Measurements from ENCODE around the gene CCM2. TPM values are rescaled to one million over a fixed set of nuclear protein-coding genes. Genes with fewer than 3 reads are reported as not detected.

CCM2 gene
- total and polyA plus RNA-seq, 2 of the 8 experiments (the other 6 are each of a cell fraction or from before 2014, with no cell fraction given), result 31.6 to 41.2 TPM

DNA sequence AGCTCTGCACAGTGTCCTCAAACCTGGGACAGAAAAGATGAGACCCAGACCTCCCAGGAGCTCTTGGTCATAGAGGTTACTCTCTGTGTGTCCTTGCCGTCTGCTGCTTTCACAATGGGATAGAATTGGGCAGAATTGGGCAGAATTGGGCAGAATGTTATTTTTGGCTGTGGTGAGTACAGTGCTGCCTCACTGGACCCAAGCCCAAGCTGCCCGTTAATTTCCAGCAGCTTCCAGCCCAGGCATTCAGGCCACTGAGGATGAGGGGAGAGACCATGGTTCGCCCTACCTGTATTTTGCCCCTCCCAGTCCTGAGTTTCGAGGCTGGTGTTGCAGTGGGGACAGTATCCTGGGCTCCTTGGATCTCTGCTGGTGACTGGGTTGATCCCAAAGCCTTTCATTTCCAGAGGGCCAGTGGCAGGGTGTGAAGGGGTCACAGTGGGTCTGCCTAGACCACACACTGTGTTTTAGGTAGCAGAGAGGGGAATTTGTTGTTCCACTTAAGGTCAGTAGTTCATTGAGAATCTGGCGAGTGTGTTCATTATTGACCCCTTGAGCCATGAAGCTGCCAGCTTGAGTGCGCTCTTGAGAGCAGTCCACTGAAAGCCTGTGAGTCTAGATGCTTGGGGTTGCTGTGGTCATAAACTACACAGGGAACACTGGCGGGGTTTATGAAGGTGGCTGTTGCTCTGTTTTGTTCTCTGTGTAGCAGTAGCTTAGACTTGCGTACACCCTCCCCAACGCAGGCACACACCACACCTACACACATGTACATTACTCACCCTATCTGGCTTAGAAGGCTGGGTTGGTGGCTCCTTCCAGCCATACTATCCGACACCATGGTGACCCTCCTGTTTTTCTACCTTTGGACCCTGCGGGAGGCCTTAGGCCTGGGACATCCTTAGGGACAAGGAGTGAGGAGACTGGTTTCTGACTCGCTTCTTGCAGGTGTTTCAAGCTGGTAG is 65.3 kb downstream of the CCM2 start:
- 83% methylated on average over 12 of the region's 12 CpGs; no CpG with 5 or more reads in 1 of the 2 experiments for WGBS, 2 experiments (ENCODE audit: extremely low coverage in 1 of 2, insufficient coverage in 1 of 2, insufficient read length in 1 of 2, insufficient replicate concordance in 2 of 2, low coverage in 1 of 2, low lambda C conversion rate in 2 of 2, missing lambda C conversion rate in 1 of 2)
- H3K4me2 ChIP-seq (ENCODE audit: insufficient read depth in 1 of 2, low read depth in 2 of 2, low read length in 2 of 2), result no peak overlapping the region
- H3K4me3 ChIP-seq (ENCODE audit: extremely low read depth in 1 of 4, insufficient read depth in 2 of 4, low read depth in 3 of 4, low read length in 4 of 4), result no peak overlapping the region
- no peak overlapping the region for H2AK5ac ChIP-seq (ENCODE audit: low read depth, low read length)
- peaks cover 0 to 3% of the 10 kb centered on the region in 2 experiments; a peak in 1 of 4 replicates for H3K79me2 ChIP-seq (ENCODE audit: control insufficient read depth in 1 of 2, insufficient read depth in 2 of 2, low read length in 2 of 2)
- H3K9ac ChIP-seq (replicated peaks in 1 of 4; ENCODE audit: extremely low read depth in 1 of 4, low read depth in 3 of 4, low read length in 3 of 4), result no peak overlapping the region
- no peak overlapping the region for H2AFZ ChIP-seq (ENCODE audit: low read length)
- H3K56ac ChIP-seq (replicated peaks; ENCODE audit: insufficient read length, low read depth, low read length), result no peak overlapping the region
- H3K4me1 ChIP-seq (replicated peaks in 1 of 4; ENCODE audit: control insufficient read depth in 3 of 4, insufficient read depth in 4 of 4, low read length in 3 of 4), result no peaks in the 10 kb centered on the region
- H3K23ac ChIP-seq (ENCODE audit: insufficient read length), result no peak overlapping the region
- H2BK12ac ChIP-seq (ENCODE audit: low read depth, low read length), result no peak overlapping the region
- peaks cover 0 to 6% (median 4%) of the 10 kb centered on the region in 4 experiments; a peak in 5 of 8 replicates for H3K36me3 ChIP-seq (ENCODE audit: control insufficient read depth in 2 of 4, insufficient read depth in 4 of 4, low read length in 3 of 4)
- DNase-seq (ENCODE audit: low read depth in 1 of 2, low spot score in 2 of 2) (no peak), FAIRE-seq (no peak)
- H2BK20ac ChIP-seq (ENCODE audit: low read length), result no peak overlapping the region
- ChIA-PET CTCF (ENCODE audit: partially characterized antibody) (interaction anchor here (0.7 to 1.2 kb wide), 2 partner anchors 13 to 50 kb away, joined by 3 read pairs; no protein-coding TSS in a partner anchor), POLR2A (ENCODE audit: partially characterized antibody) (interaction anchor here (1.0 to 1.4 kb wide), 4 partner anchors 11 to 82 kb away, joined by 3 to 6 read pairs (median 4); partner anchors contain the start of gene TBRG4)
- no peak overlapping the region for H3K14ac ChIP-seq (ENCODE audit: insufficient read length)
- no peak overlapping the region for H3K4ac ChIP-seq (replicated peaks; ENCODE audit: insufficient read length, low read depth, low read length)
- H4K91ac ChIP-seq (replicated peaks; ENCODE audit: insufficient read length, low read length), result no peak overlapping the region
- no peak overlapping the region for H4K5ac ChIP-seq (ENCODE audit: insufficient read length, low read depth, low read length)
- H4K8ac ChIP-seq (ENCODE audit: extremely low read depth, insufficient read depth, low read length), result no peak overlapping the region
- H2BK120ac ChIP-seq (replicated peaks; ENCODE audit: low read depth, low read length), result no peak overlapping the region
- H2BK5ac ChIP-seq (ENCODE audit: low read depth, low read length), result no peak overlapping the region
- H2BK15ac ChIP-seq (ENCODE audit: low read length), result no peak overlapping the region
- H3K27ac ChIP-seq (ENCODE audit: low read depth, low read length), result no peak overlapping the region
- no peaks in the 10 kb centered on the region for H3K9me3 ChIP-seq (ENCODE audit: insufficient read depth in 2 of 2, low read depth in 1 of 2, low read length in 1 of 2)
- no peak overlapping the region for H3K18ac ChIP-seq (ENCODE audit: extremely low read depth, low read length)
- H3K27me3 ChIP-seq (replicated peaks in 1 of 4; ENCODE audit: control insufficient read depth in 3 of 4, extremely low read depth in 1 of 4, insufficient read depth in 3 of 4, low read length in 3 of 4), result no peaks in the 10 kb centered on the region
- H3K79me1 ChIP-seq (ENCODE audit: low read depth, low read length), result peaks cover 5% of the 10 kb centered on the region; the same call in 1 of the 2 replicates
- H4K20me1 ChIP-seq (replicated peaks in 1 of 2; ENCODE audit: control insufficient read depth in 1 of 2, insufficient read depth in 2 of 2, low read length in 2 of 2), result peaks cover 2 to 6% of the 10 kb centered on the region in 2 experiments
- TF ChIP-seq KDM1A (IDR thresholded peaks at IDR 0.05; ENCODE audit: borderline replicate concordance, low read length) (no peak), TAF1 (IDR thresholded peaks at IDR 0.05; ENCODE audit: low read depth, low read length) (no peak), SIX5 (IDR thresholded peaks at IDR 0.05; ENCODE audit: low read depth, low read length) (no peak), YY1 (IDR thresholded peaks at IDR 0.05; ENCODE audit: low read depth, low read length) (no peak), JUND (IDR thresholded peaks at IDR 0.05; ENCODE audit: low read length) (no peak), CREB1 (IDR thresholded peaks at IDR 0.05) (no peak), GABPA (IDR thresholded peaks at IDR 0.05; ENCODE audit: borderline replicate concordance, insufficient read depth, low read length) (no peak)
- TF ChIP-seq, protein P1, sequence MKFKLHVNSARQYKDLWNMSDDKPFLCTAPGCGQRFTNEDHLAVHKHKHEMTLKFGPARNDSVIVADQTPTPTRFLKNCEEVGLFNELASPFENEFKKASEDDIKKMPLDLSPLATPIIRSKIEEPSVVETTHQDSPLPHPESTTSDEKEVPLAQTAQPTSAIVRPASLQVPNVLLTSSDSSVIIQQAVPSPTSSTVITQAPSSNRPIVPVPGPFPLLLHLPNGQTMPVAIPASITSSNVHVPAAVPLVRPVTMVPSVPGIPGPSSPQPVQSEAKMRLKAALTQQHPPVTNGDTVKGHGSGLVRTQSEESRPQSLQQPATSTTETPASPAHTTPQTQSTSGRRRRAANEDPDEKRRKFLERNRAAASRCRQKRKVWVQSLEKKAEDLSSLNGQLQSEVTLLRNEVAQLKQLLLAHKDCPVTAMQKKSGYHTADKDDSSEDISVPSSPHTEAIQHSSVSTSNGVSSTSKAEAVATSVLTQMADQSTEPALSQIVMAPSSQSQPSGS (IDR thresholded peaks at IDR 0.05; ENCODE audit: low read length), result no peak
- no peaks in the 10 kb centered on the region for H3K23me2 ChIP-seq (ENCODE audit: low read depth, low read length)

Measured in H1 (cell line).